ENCODE measurements around the gene STX1B. TPM values are rescaled to one million over a fixed set of nuclear protein-coding genes. Genes with fewer than 3 reads are reported as not detected.

Gene STX1B
- total RNA-seq, 4 donors from 2014 or later, result 0.41 to 1.3 TPM; not detected in 2

DNA sequence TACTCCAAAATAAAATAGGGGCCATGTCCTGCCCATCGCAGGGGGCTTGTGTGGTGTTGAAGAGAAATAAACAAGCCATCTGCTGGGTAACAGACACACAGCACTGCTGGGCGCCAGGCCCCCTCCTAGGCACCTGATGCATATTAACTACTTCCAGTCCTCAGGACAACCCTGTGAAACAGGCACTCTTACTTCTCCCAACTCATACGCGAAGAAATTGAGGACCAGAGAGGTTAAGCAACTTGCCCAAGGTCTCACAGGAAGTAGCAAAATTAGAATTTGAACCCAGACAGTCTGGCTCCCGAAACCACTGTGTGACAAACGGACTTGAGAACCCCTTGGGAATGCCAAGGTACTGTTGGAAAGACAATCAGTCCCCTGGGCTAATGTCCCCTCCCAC is 2.8 kb downstream of the STX1B start:
- TF ChIP-seq POLR2AphosphoS5 (IDR thresholded peaks at IDR 0.05), result no peak
- TF ChIP-seq EP300 (IDR thresholded peaks at IDR 0.05; ENCODE audit: low read depth), result no peak
- TF ChIP-seq, protein P1, sequence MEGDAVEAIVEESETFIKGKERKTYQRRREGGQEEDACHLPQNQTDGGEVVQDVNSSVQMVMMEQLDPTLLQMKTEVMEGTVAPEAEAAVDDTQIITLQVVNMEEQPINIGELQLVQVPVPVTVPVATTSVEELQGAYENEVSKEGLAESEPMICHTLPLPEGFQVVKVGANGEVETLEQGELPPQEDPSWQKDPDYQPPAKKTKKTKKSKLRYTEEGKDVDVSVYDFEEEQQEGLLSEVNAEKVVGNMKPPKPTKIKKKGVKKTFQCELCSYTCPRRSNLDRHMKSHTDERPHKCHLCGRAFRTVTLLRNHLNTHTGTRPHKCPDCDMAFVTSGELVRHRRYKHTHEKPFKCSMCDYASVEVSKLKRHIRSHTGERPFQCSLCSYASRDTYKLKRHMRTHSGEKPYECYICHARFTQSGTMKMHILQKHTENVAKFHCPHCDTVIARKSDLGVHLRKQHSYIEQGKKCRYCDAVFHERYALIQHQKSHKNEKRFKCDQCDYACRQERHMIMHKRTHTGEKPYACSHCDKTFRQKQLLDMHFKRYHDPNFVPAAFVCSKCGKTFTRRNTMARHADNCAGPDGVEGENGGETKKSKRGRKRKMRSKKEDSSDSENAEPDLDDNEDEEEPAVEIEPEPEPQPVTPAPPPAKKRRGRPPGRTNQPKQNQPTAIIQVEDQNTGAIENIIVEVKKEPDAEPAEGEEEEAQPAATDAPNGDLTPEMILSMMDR (IDR thresholded peaks at IDR 0.05), result no peak
- no peak for TF ChIP-seq POLR2A (IDR thresholded peaks at IDR 0.05)
- WGBS, 2 donors (ENCODE audit: low coverage in 1 of 2), result 61 to 80% methylated on average over 1 to 6 of the region's 6 CpGs
- Histone ChIP-seq H3K9me3 (no peaks in the 10 kb centered on the region), H3K4me1 (peaks cover 0 to 4% (median 0%) of the 10 kb centered on the region in 4 donors), H3K27ac (no peak overlapping the region), H3K27me3 (peaks cover 63% of the 10 kb centered on the region), H3K4me3 (no peak overlapping the region), H3K36me3 (no peaks in the 10 kb centered on the region)
- intact Hi-C loops (cut with DNase I; ENCODE audit: low total_unique reads) (no loop called here), in situ Hi-C loops (cut with MboI; ENCODE audit: low pct_ligation_motif_present in 1 of 4, low pct_unique_long_range_greater_than_20kb in 1 of 4, low sequenced_read_pairs in 3 of 4) (no loop called here)
- DNase-seq, result no peak

DNA sequence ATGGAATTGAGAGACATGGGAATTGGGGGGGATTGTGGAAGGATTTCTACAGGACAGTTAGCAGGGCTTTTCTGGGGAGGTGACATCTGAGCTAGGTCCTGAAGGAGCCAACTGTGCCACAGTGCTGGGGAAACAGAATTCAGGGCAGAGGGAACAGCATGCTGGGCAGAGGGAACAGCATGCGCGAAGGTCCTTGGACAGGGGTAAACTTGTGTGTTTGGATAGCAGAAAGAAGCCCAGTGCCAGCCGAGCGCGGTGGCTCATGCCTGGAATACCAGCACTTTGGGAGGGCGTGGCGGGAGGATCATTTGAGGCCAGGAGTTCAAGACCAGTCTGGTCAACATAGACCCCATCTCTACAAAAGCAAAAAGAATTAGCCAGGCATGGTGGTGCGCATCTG is 3.8 kb downstream of the STX1B start:
- TF ChIP-seq POLR2A (IDR thresholded peaks at IDR 0.05) (no peak), EP300 (IDR thresholded peaks at IDR 0.05; ENCODE audit: low read depth) (no peak), POLR2AphosphoS5 (IDR thresholded peaks at IDR 0.05) (no peak)
- TF ChIP-seq, protein P1 (IDR thresholded peaks at IDR 0.05), result no peak
- Histone ChIP-seq H3K4me3 (no peak overlapping the region), H3K36me3 (no peaks in the 10 kb centered on the region), H3K27me3 (peaks cover 56% of the 10 kb centered on the region), H3K4me1 (peaks cover 0 to 4% (median 0%) of the 10 kb centered on the region in 4 donors), H3K27ac (no peak overlapping the region), H3K9me3 (no peaks in the 10 kb centered on the region)
- in situ Hi-C loops (cut with MboI; ENCODE audit: low pct_ligation_motif_present in 1 of 4, low pct_unique_long_range_greater_than_20kb in 1 of 4, low sequenced_read_pairs in 3 of 4), result no loop called here
- WGBS, 2 donors (ENCODE audit: low coverage in 1 of 2), result 85 to 91% methylated on average over 4 to 8 of the region's 8 CpGs
- intact Hi-C loops (cut with DNase I; ENCODE audit: low total_unique reads), result no loop called here
- DNase-seq, result no peak

DNA sequence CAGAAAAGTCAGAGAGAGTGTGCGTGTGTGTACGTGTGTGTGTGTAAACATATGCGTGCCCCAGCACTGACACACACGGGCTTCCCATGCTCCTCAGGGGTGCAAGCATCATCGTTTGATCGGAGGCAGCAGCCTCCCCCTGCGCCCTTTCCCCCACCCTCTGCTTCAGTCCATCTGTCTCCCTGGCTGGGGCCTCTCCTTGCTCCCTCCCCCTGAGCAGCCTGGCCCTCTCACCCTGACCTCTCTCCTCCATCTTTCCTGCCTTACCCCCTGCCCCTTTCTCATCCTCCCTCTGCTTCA is 4.4 kb downstream of the STX1B start:
- 50 to 54% methylated on average over 7 of the region's 7 CpGs for WGBS, 2 donors (ENCODE audit: low coverage in 1 of 2)
- in situ Hi-C loops (cut with MboI; ENCODE audit: low pct_ligation_motif_present in 1 of 4, low pct_unique_long_range_greater_than_20kb in 1 of 4, low sequenced_read_pairs in 3 of 4) (no loop called here), intact Hi-C loops (cut with DNase I; ENCODE audit: low total_unique reads) (no loop called here)
- Histone ChIP-seq H3K9me3 (no peaks in the 10 kb centered on the region), H3K4me3 (no peak overlapping the region), H3K4me1 (peaks cover 0 to 4% (median 0%) of the 10 kb centered on the region in 4 donors), H3K36me3 (no peaks in the 10 kb centered on the region), H3K27ac (no peak overlapping the region), H3K27me3 (peaks cover 52% of the 10 kb centered on the region)
- DNase-seq, result no peak
- TF ChIP-seq POLR2AphosphoS5 (IDR thresholded peaks at IDR 0.05), result no peak
- TF ChIP-seq, protein P1 (IDR thresholded peaks at IDR 0.05), result no peak

DNA sequence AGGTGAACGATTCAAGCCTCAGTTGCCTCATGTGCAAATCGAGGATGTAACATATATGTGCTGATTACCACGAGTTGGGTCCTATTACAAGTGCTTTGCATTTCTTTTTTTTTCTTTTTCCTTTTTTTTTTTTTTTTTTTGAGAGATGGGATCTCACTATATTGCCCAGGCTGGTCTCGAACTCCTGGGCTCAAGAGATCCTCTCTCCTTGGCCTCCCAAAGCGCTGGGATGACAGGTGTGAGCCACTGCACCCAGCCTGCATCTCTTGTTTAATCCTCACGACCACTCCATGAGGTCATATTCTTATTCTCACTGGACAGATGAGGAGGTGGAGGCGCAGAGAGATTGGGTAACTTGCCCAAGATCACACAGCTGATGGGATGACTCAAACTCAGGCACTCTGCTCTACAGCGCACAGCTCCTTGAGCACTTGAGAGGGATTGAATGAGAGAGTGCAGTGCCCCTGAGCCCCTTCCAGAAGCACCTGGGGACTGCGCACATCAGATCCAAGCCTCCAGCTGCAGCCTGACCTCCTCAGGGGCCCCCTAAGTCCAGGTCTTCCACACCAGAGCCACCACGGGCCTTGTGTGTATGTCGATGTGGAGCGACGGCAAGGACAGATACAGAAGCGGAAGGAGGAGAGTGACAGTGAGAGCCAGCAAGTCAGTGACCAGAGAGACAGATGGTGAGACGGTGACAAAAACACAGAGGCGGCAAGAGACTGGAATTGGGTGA is 4.9 kb downstream of the STX1B start:
- TF ChIP-seq, protein P1 (IDR thresholded peaks at IDR 0.05), result no peak
- TF ChIP-seq EP300 (IDR thresholded peaks at IDR 0.05; ENCODE audit: low read depth), result no peak
- no peak for TF ChIP-seq POLR2A (IDR thresholded peaks at IDR 0.05)
- TF ChIP-seq POLR2AphosphoS5 (IDR thresholded peaks at IDR 0.05), result no peak
- no peaks in the 10 kb centered on the region for H3K4me1 ChIP-seq
- intact Hi-C loops (cut with DNase I; ENCODE audit: low total_unique reads), result no loop called here
- no peaks in the 10 kb centered on the region for H3K36me3 ChIP-seq
- peaks cover 47% of the 10 kb centered on the region for H3K27me3 ChIP-seq
- H3K27ac ChIP-seq, result no peak overlapping the region
- H3K9me3 ChIP-seq, result no peaks in the 10 kb centered on the region
- no peak overlapping the region for H3K4me3 ChIP-seq
- WGBS, 2 donors (ENCODE audit: low coverage in 1 of 2), result 70 to 73% methylated on average over 8 to 16 of the region's 16 CpGs
- no peak for DNase-seq
- in situ Hi-C loops (cut with MboI; ENCODE audit: low pct_ligation_motif_present in 1 of 4, low pct_unique_long_range_greater_than_20kb in 1 of 4, low sequenced_read_pairs in 3 of 4), result no loop called here
